NCI-H82 treated with DMSO at 0.1 percent for 48 hours (cell line): ENCODE data around the gene TWNK.
"Not testable (repeated sequence)": the region's sequence is repeated elsewhere in the genome, so short reads cannot be mapped to it uniquely, and the experiment has no call there.

ENCODE experiments used
- DNase-seq: peaks from one replicate; lab custom pipeline; 2025; ENCODE audit not compliant: unreplicated experiment; lab: John Stamatoyannopoulos, UW

The TWNK gene

GRCh38 chr10:100972904-100973535 is 14.3 kb upstream of the TWNK start:
- no peak for DNase-seq

- DNase-seq: not testable (repeated sequence)
These were observed 11.9 kb upstream of the TWNK start for GRCh38 chr10:100975397-100975796.

GRCh38 chr10:100976906-100977305 is 10.4 kb upstream of the TWNK start:
- DNase-seq: no peak

- no peak for DNase-seq
These were observed 9.9 kb upstream of the TWNK start for GRCh38 chr10:100977436-100977835.

GRCh38 chr10:100978121-100978900 is 9.0 kb upstream of the TWNK start:
- no peak for DNase-seq

GRCh38 chr10:100978901-100979195 is 8.5 kb upstream of the TWNK start:
- DNase-seq: no peak

- DNase-seq: no peak
These were observed 7.5 kb upstream of the TWNK start for GRCh38 chr10:100979791-100980272.

- no peak for DNase-seq
These were observed 7.0 kb upstream of the TWNK start for GRCh38 chr10:100980311-100980710.

- no peak for DNase-seq
These were observed 6.6 kb upstream of the TWNK start for GRCh38 chr10:100980711-100981110.

- no peak for DNase-seq
These were observed 6.1 kb upstream of the TWNK start for GRCh38 chr10:100981178-100981772.

- no peak for DNase-seq
These were observed 4.2 kb upstream of the TWNK start for GRCh38 chr10:100982916-100983830.

- no peak for DNase-seq
These were observed 3.3 kb upstream of the TWNK start for GRCh38 chr10:100983868-100984671.

- no peak for DNase-seq
These were observed 2.6 kb upstream of the TWNK start for GRCh38 chr10:100984672-100985177.

- no peak for DNase-seq
These were observed 2.0 kb upstream of the TWNK start for GRCh38 chr10:100985336-100985735.

GRCh38 chr10:100986623-100986951 is 756 bp upstream of the TWNK start:
- DNase-seq: no peak

- DNase-seq: no peak
These were observed 324 bp downstream of the TWNK start for GRCh38 chr10:100987685-100988049.

GRCh38 chr10:100988166-100988565 is 823 bp downstream of the TWNK start:
- DNase-seq: no peak

GRCh38 chr10:100989088-100989487 is 1.7 kb downstream of the TWNK start:
- no peak for DNase-seq

- DNase-seq: no peak
These were observed 6.8 kb downstream of the TWNK start for GRCh38 chr10:100993986-100994708.

- peak; percentile 35 for DNase-seq
These were observed 7.8 kb downstream of the TWNK start for GRCh38 chr10:100995181-100995580.
